ENCODE results near the gene TADA3. TPM values are rescaled to one million over a fixed set of nuclear protein-coding genes. Genes with fewer than 3 reads are reported as not detected.
A peak's percentile ranks its signal among the peaks of the same experiment; 100 is the strongest.

Gene TADA3
- total RNA-seq, 1 donor from 2014 or later: 45.3 TPM

DNA sequence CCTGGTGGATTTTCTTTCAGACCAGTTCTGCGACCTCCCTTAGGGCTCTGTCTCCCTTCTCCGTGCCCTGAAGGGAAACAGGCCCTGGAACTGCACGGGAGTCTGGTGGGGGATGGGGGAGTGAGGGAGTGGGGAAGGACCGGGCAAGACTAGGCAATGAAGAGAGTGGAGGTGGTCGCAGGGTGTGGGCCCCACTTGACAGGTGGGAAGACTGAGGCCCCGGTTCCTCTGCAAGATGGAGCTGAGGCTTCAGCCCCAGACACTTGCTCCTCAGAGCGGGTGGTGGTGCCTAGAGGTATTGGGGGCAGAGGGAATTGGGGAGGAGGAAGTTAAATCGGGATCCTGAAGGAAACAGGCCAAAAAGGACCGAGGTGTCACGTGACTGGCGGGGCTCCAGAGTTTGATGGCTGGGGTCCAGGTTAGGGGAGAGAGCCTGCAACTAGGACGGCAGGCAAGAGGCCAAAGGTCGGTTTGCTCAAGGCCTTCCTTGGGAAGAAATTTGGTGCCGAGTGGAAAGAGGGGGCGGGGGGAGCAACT lies 21.9 kb downstream of the TADA3 start:
- H3K4me3 ChIP-seq: peak overlapping the region; percentile 82
- intact Hi-C loops (cut with micrococcal nuclease): no loop called here
- DNase-seq: peak; percentile 91
- no peaks in the 10 kb centered on the region for H3K27me3 ChIP-seq (ENCODE audit: low read depth)
- H3K36me3 ChIP-seq: peaks cover 6% of the 10 kb centered on the region
- H3K27ac ChIP-seq (replicated peaks): peak overlapping the region; percentile 80
- peaks cover 47% of the 10 kb centered on the region for H3K4me1 ChIP-seq
- no peaks in the 10 kb centered on the region for H3K9me3 ChIP-seq (replicated peaks)
- TF ChIP-seq, protein P1, sequence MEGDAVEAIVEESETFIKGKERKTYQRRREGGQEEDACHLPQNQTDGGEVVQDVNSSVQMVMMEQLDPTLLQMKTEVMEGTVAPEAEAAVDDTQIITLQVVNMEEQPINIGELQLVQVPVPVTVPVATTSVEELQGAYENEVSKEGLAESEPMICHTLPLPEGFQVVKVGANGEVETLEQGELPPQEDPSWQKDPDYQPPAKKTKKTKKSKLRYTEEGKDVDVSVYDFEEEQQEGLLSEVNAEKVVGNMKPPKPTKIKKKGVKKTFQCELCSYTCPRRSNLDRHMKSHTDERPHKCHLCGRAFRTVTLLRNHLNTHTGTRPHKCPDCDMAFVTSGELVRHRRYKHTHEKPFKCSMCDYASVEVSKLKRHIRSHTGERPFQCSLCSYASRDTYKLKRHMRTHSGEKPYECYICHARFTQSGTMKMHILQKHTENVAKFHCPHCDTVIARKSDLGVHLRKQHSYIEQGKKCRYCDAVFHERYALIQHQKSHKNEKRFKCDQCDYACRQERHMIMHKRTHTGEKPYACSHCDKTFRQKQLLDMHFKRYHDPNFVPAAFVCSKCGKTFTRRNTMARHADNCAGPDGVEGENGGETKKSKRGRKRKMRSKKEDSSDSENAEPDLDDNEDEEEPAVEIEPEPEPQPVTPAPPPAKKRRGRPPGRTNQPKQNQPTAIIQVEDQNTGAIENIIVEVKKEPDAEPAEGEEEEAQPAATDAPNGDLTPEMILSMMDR (IDR thresholded peaks at IDR 0.05; ENCODE audit: borderline replicate concordance): no peak

DNA sequence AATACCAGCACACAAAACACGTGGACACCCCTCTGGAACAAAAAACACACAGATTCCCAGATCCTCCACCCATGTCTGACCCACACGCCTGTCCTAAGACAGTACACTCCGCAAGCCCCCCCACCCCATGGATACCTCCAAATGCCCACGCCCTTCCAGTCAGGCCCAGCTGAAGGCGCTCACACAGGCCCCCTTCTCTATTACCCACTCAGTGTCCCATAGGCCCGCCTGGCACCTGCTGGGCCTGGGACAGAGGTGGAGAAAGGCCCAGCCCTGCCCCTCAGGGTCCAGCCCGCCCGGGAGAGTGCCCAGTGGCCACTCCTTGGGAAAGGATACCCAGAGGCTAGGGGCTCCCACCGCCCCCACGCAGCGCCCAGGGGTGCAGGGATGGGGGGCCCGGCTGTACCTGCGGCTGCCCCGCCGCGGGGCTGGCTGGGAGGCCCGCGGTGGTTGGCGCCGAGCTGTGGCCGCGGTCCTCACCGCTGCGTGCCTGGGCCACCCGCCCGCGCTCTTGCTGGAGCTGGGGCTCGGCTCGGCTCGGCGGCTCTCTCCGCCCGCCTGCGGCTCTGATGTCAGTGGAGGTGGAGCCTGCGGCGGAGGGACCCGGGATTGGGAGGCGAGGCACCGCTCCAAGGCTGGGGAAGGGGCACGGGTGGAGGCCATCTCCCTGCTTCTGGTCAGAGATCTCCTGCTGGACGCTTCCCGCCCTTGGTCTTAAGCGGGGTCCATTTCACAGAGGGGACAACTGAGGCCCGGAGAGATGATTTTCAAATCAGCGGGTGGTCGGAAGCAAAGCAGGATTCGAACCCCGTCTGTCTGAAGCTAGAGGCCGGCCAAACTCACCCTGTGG lies 22.6 kb downstream of the TADA3 start, which contains the start of gene CAMK1:
TSS of gene CAMK1 (minus strand) at position 522 of the 850 bp plus-strand sequence. CDS start 2,198 bp downstream, outside the sequence.
- TF ChIP-seq, protein P1 (IDR thresholded peaks at IDR 0.05; ENCODE audit: borderline replicate concordance): no peak
- intact Hi-C loops (cut with micrococcal nuclease): no loop called here
- Histone ChIP-seq H3K4me3 (peak within 1 kb of the TSS; percentile 82), H3K9me3 (replicated peaks) (no peaks in the 10 kb centered on the region), H3K27me3 (ENCODE audit: low read depth) (no peaks in the 10 kb centered on the region), H3K4me1 (peaks cover 47% of the 10 kb centered on the region), H3K27ac (replicated peaks) (peak within 1 kb of the TSS; percentile 80), H3K36me3 (peaks cover 12% of the 10 kb centered on the region)
- DNase-seq: peak; percentile 88

DNA sequence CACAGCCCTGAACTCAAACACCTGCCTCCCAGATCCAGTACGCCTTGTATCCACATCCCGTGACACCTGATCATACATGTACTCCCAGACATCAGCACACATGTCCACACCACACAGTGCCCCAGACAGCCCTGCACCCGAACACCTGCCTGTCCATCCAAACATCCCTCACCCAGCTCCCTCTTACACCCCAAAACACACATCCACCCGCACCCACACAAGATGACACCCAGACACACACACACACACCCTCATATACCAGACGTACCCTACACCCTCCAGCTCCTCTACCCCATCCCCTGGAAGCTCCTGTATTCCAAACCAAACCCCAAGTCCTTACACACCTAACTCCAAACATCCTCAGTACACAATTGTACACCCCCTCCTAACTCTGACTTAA lies 23.3 kb downstream of the TADA3 start:
- Histone ChIP-seq H3K27me3 (ENCODE audit: low read depth) (no peaks in the 10 kb centered on the region), H3K4me3 (peak overlapping the region; percentile 82), H3K27ac (replicated peaks) (peak overlapping the region; percentile 80), H3K36me3 (peaks cover 16% of the 10 kb centered on the region), H3K9me3 (replicated peaks) (no peaks in the 10 kb centered on the region), H3K4me1 (peaks cover 47% of the 10 kb centered on the region)
- TF ChIP-seq, protein P1 (IDR thresholded peaks at IDR 0.05; ENCODE audit: borderline replicate concordance): no peak
- DNase-seq: no peak
- intact Hi-C loops (cut with micrococcal nuclease): no loop called here

DNA sequence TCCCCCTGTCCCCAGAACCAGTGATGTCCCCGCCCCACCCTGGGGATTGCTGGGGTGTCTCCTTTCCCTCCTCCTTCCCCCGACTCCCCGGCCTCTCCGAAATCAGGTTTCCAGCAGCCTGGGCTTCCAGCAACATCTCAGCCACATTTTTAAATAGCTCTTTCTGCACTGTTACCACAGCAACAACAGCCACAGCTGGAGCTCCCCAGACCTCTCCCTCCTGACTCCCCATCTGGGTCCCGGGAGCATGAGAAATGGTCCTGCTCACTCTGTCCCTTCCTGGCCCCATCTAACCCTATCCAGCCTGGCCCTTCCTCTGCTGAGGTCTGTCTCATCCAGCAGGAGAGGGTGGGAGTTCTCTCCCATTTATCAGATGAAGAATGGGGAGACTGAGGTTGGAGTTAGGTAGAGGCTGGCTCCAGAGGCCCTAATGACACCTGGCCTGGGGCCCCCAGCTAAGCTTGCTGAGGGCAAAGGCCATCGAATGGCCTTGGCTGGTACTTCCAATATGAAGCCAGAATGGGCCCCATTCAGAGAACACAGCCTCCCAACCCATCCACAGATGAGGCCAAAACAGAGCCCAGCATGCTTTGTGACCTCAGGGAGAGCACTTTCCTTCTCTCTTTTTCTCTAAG lies 24.0 kb downstream of the TADA3 start:
- H3K9me3 ChIP-seq (replicated peaks): no peaks in the 10 kb centered on the region
- peak overlapping the region; percentile 80 for H3K27ac ChIP-seq (replicated peaks)
- intact Hi-C loops (cut with micrococcal nuclease): no loop called here
- H3K4me3 ChIP-seq: peak overlapping the region; percentile 82
- H3K27me3 ChIP-seq (ENCODE audit: low read depth): no peaks in the 10 kb centered on the region
- TF ChIP-seq, protein P1 (IDR thresholded peaks at IDR 0.05; ENCODE audit: borderline replicate concordance): no peak
- peaks cover 22% of the 10 kb centered on the region for H3K36me3 ChIP-seq
- H3K4me1 ChIP-seq: peaks cover 47% of the 10 kb centered on the region
- no peak for DNase-seq

DNA sequence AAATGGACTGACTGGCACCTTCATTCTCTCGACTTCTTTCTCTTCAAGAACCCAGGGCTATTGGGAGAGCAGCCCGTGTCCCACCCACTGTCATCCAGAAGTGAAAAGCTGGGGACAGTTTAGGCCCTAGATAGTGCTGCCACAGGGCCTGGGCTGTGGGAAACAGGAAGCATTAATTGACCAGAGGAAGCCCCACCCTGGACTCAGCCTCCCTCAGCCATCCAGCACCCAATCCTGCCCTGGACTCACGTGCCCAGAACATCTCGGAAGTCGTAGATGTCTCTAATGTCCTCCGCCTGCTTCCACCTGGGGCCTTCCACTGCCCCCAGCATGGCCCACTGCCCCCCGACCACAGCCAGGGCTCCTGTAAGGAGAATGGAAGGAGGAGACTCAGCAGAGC lies 24.9 kb downstream of the TADA3 start:
- intact Hi-C loops (cut with micrococcal nuclease): no loop called here
- Histone ChIP-seq H3K4me3 (no peak overlapping the region), H3K4me1 (peaks cover 47% of the 10 kb centered on the region), H3K27ac (replicated peaks) (peak overlapping the region; percentile 80), H3K36me3 (peaks cover 29% of the 10 kb centered on the region), H3K9me3 (replicated peaks) (no peaks in the 10 kb centered on the region), H3K27me3 (ENCODE audit: low read depth) (no peaks in the 10 kb centered on the region)
- TF ChIP-seq, protein P1 (IDR thresholded peaks at IDR 0.05; ENCODE audit: borderline replicate concordance): no peak
- DNase-seq: peak; percentile 44

All from left ventricle myocardium inferior (tissue), 1 donor.